Fibroblast of peridontal ligament (primary cell): ENCODE data around the gene PDE1C.
"Not testable (repeated sequence)": the region's sequence is repeated elsewhere in the genome, so short reads cannot be mapped to it uniquely, and the experiment has no call there.

Experiments used
- DNase-seq: peaks from one replicate; pipeline ENCODE4 v3.0.0-alpha.2; 2010; ENCODE audit errors: extremely low read depth

PDE1C gene

GRCh38 chr7:31850601-31851000, 219.6 kb downstream of the PDE1C start:
- DNase-seq = no peak

- DNase-seq = no peak
Measured at GRCh38 chr7:31850066-31850465, 220.1 kb downstream of the PDE1C start.

- no peak for DNase-seq
Measured at GRCh38 chr7:31835471-31835870, 234.7 kb downstream of the PDE1C start.

DNA sequence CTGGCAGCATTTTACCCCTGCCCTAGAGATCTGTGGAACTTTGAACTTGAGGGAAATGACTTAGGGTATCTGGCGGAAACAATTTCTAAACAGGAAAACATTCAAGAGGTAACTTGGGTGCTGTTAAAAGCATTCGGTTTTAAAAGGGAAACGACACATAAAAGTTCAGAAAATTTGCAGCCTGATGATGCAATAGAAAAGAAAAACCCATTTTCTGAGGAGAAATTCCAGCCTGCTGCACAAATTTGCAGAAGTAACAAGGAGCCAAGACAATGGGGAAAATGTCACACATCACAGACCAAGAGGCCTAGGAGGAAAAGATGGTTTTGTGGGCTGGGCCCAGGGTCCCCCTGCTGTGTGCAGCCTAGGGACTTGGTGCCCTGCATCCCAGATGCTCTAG, 236.6 kb downstream of the PDE1C start:
- DNase-seq = not testable (repeated sequence)

DNA sequence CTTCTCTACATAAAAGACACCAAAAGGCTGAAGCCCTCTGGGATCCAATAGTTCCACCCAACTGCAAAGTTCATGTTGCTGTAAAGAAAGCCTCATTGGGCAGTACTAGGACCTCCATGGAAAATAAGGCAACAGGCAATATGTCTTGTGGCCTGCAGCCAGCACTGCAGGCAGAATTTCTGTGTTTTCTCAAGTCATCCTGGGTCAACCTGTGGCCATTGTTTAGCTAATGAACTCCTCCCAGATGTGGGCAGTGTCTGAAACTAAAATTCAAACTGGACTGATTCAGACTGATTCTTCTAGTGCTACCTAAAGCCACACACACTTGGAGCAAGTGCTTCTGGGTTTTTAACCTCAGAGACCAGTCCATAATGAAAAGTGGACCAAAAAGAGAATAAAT, 241.7 kb downstream of the PDE1C start:
- no peak for DNase-seq

GRCh38 chr7:31825576-31825975, 244.6 kb downstream of the PDE1C start:
- DNase-seq = no peak

DNA sequence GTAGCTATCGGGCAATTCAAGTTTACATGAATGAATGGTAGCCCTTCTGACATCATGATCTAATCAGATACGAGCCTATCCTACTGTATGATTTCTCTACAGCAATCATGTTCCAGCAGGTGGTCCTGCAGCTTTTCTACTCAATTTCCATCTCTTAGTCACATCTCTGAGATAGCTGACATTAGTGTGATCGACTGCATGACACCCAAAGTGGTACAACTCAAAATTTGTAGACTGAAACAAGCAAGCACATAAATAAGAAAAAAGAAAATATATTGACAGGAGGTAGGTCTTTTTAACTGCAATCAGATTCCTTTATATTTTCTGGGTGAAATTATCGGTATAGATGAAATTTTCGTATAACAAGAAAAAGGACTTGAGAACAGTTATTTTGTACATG, 251.2 kb downstream of the PDE1C start:
- no peak for DNase-seq

- no peak for DNase-seq
Measured at GRCh38 chr7:31816810-31817209, 253.4 kb downstream of the PDE1C start.

DNA sequence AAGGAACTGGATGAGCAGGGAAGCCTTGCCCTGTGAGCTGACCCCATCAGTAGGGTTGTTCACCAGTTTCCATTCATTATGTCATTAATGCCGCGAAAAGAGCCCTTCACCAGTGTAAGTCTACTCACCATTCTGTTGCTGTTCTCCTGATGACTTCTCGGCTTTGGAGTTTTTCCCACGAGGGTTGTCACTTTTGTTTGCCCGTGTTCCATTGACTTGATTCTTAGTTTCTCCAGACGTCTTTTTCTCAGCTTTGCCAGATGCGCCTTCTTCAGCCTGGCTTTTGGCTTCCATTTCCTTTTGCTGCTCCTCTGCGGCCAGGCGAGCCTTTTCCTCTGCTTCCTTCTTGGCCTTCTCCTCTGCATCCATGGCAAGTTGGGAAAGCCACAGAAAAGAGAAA, 254.4 kb downstream of the PDE1C start:
- no peak for DNase-seq

DNA sequence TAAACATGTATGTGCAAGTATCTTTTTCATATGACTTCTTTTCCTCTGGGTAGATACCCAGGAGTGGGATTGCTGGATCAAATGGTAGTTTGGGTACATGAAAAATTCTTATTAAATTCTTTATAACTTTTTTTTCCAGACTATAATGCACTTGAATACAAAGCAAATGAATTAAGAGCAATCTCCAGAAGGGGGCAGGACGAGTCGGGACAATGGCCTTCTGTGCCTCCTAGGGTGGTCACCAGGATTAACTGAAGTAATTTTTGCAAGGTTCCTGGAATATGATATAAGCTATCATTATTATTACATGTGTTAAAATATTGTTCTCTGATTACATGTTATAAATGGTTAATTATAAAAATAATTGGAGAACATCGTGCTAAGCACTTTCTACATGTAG, 256.0 kb downstream of the PDE1C start:
- DNase-seq = peak; percentile 3

GRCh38 chr7:31811650-31812461, 258.4 kb downstream of the PDE1C start:
- DNase-seq = peak; percentile 7

- DNase-seq = no peak
Measured at GRCh38 chr7:31805209-31805818, 264.9 kb downstream of the PDE1C start.

DNA sequence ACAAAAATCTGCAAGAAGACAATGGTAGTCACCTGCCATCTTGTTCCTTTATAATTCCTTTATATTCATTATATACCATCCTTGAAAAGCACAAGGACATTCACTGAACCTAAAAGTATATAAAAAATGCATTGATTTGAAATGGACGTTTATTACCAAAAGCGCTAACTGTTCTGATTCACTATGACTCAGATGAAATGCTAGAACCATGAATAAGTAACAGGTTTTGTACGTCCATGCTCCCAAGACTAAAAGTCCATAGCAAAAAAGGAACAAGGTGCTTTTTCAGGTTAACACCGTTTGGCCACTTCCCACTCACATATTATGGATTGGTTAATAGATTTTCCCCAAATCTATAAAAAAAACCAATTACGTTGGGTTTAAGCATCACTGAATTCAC, 273.8 kb downstream of the PDE1C start:
- no peak for DNase-seq

- no peak for DNase-seq
Measured at GRCh38 chr7:31794851-31795344, 275.3 kb downstream of the PDE1C start.

GRCh38 chr7:31791881-31792280, 278.3 kb downstream of the PDE1C start:
- DNase-seq = no peak

DNA sequence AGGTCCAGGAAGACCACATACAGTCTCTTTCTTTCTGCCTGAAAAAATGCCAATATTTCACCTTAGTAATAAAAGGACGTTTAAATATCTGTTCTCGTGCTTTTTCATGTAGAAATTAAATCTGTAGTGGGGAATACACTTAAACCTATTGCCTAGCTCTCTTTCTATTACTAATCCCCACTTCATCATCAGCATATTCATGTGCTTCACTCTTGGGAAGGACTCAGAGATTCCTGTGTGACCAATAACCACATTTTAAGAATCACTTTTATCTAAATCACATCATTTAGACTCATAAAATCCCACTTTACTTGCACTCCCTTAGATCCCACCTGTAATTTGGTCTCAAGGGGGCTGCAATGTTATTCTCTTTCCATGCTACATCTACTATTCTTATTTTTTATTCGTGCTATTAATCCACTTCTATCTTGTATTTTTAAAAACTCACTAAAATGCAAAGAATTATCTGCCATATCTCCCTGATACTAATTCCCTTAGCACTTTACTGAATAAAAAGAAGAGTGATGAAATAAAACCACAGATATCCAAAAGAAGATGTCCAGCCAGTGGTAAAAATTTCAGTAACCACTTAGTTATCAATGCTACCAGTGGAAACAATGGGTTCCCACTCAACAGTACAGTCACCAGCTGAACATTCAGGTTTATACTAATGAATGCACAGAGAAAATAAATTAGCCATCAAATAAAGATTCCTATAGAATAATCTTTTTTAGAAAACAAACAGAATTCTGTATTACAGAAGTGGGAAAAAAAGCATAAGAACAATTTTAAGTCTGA, 281.1 kb downstream of the PDE1C start:
- no peak for DNase-seq

GRCh38 chr7:31788445-31788844, 281.8 kb downstream of the PDE1C start:
- no peak for DNase-seq

DNA sequence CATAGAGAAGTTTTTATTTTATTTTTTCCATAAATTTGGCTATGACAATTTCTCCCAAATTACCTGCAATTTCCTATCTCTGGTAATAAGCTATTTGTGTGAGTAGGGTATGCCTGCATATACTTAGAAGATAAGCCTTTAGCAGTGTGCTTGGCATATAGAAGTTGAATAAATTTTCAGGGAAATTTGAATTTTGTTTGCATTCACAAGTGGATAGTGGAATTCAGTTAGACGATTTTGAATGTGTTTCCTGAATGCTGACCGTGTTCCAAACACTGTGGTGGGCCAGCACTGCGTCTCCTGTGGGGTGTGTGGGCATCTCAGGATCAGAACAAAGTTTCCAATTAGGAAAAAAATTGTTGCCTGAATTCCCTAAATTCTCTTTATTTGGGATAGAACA, 283.9 kb downstream of the PDE1C start:
- DNase-seq = no peak

DNA sequence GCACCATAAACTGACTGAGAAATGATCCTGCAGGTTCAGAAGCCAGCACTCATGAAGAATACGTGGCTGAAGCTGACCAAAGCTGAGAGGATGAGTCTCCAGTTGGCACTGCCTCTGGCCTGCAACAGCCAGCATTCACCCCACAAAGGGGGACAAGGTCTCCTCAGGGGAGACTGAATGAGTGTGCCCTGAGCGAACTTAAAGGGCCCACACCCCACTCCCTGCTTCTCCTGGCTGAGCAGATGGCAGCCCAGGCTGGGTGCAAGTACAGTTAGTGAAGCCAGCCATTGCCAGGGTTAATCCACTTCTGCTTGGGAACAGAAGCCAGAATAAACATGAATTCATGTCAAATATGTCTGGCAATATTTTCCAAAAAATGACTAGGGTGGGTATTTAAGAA, 285.1 kb downstream of the PDE1C start:
- no peak for DNase-seq

- DNase-seq = no peak
Measured at GRCh38 chr7:31783221-31783620, 287.0 kb downstream of the PDE1C start.

- peak; percentile 41 for DNase-seq
Measured at GRCh38 chr7:31782411-31782991, 287.7 kb downstream of the PDE1C start.

GRCh38 chr7:31778296-31778695, 291.9 kb downstream of the PDE1C start:
- no peak for DNase-seq
